HG02588 (cell line): ENCODE measurements around the gene RNF215.
"Not testable (repeated sequence)": the region's sequence is repeated elsewhere in the genome, so short reads cannot be mapped to it uniquely, and the experiment has no call there.

Experiments used
- ATAC-seq: cut with Tn5 transposase; IDR thresholded peaks from one replicate; pipeline ENCODE4 v1.9.1; 2021; ENCODE audit warnings: mild to moderate bottlenecking, moderate library complexity; ENCODE audit not compliant: unreplicated experiment

RNF215 gene

GRCh38 chr22:30365891-30366290 lies 21.3 kb downstream of the RNF215 start:
- ATAC-seq: no peak

DNA sequence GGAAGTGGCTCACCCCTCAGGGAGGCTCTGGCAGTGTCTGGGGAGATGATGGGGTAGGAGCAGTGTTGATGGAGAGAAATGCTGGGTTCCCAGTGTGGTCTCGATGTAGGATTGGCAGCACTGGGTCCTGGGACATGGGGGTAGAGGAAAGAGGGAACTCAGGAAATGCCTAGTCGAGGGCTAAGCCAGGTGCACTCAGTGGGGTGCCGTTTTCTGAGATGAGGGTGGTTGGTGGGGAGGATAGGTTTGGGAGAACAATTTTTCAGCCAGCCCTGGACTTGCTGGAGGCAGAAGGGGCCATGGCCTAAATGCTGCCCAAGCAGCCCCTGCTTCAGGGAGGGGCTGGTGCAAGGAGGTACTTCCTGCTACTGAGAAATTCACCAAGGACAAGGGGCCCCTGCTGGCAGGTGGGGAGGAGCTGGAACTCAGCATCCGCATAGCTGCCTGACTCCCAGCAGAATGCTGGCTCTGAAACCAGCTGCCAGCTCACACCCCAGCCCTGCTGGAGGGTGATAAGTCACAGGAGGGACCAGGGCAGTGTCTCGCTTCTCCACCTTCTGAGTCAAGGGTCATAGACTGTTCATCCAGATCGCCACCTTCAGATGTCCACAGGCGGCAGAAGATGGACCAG lies 24.4 kb downstream of the RNF215 start:
- ATAC-seq: no peak

GRCh38 chr22:30361916-30362650 lies 25.1 kb downstream of the RNF215 start:
- no peak for ATAC-seq

DNA sequence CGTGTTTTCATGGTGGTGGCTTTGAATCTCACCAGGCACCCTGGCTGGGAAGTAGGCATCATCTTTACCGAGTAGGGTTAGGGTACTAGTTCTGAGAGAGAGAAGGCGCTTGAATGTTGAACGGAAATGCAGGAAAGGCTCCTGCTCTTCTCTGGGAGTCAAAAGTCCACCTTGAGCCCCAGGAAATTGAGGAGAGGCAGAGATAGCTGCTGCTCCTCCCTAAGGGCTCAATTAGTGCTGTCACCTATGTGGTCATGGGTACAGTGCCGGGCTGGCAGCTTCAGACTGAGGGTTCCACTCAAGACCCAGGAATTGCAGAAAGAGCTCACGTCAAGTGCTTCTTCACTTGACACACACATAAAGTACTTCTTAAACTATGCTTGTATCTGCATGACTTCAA lies 28.7 kb downstream of the RNF215 start:
- no peak for ATAC-seq

DNA sequence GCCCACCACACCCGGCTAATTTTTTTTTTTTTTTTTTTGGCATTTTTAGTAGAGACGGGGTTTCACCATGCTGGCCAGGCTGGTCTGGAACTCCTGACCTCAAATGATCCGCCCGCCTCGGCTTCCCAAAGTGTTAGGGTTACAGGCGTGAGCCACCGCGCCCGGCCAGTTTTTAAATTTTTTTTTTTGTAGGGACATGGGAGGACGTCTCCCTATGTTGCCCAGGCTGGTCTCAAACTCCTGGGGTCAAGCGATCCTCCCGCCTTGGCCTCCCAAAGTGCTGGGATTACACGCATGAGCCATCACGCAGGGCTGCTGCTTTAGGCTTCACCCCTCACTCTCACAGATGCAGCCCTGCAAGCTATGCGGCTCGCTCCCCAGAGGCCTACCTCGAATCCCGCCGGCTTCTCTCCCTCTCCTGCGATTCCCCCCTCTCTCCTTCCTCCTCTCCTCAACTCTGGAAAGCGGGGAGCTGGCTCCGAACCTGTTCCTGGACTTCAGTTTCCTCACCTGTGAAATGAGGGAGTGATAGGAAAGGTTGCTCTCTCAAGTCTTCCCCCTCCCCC lies 29.5 kb downstream of the RNF215 start:
- no peak for ATAC-seq

DNA sequence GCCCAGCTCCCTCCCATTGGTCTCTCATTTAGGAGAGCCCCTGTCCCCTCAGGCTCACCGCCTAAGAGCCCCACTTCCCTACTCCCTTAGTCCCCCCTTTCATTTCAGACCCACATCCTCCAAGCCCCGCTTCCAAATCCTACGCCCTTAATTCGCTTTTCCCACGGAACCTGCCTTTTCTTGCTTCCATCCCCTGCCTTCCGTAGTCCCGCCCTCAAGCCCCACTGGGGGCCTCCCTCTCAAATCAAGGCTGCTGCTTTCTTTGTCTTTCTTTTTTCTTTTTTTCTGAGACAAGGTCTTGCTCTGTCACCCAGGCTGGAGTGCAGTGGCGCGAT lies 30.0 kb downstream of the RNF215 start:
- ATAC-seq: peak; percentile 3

GRCh38 chr22:30356449-30357235 lies 30.6 kb downstream of the RNF215 start, which contains the start of the genes CCDC157 and SF3A1:
Gene CCDC157 (plus strand): TSS chr22:30357007. CDS start chr22:30366001, 8,994 bp downstream.
Gene SF3A1 (minus strand): TSS chr22:30356894. CDS start chr22:30356792, 102 bp downstream.
- peak; percentile 89 for ATAC-seq

DNA sequence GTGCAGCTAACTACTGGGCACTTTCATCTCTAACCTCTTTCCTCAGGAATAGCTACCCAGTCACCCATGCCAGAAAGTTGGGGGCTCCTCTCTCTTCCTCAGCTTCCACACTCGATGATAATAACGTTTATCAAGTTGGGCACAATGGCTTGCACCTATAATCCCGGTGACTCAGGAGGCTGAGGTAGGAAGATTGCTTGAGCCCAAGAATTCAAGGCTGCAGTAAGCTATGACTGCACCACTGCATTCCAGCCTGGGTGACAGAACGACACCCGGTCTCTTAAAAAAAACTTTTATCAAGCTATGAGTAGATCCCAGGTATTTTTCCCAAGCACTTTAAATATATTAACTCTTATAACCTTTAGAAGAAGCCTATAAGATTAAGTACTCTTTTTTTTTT lies 32.6 kb downstream of the RNF215 start:
- no peak for ATAC-seq

DNA sequence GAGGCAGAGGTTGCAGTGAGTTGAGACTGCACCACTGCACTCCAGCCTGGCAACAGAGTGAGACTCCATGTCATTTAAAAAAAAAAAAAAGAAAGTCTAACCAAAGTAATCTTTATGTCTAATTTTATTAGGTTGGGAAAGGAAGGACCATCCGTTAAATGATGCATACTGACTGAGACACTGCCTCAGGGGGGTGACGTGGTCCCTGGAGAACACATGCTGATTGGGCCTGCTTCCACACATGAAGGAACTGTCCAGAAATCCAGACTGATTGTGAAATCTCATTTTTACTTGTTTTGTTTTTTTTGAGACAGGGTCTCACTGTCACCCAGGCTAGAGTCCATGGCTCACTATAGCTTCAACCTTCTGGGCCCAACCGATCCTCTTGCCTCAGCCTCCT lies 36.0 kb downstream of the RNF215 start:
- ATAC-seq: no peak

- no peak for ATAC-seq
These were observed 38.4 kb downstream of the RNF215 start for GRCh38 chr22:30348809-30349208.

GRCh38 chr22:30348404-30348803 lies 38.8 kb downstream of the RNF215 start:
- ATAC-seq: no peak

GRCh38 chr22:30347255-30347892 lies 39.8 kb downstream of the RNF215 start:
- no peak for ATAC-seq

DNA sequence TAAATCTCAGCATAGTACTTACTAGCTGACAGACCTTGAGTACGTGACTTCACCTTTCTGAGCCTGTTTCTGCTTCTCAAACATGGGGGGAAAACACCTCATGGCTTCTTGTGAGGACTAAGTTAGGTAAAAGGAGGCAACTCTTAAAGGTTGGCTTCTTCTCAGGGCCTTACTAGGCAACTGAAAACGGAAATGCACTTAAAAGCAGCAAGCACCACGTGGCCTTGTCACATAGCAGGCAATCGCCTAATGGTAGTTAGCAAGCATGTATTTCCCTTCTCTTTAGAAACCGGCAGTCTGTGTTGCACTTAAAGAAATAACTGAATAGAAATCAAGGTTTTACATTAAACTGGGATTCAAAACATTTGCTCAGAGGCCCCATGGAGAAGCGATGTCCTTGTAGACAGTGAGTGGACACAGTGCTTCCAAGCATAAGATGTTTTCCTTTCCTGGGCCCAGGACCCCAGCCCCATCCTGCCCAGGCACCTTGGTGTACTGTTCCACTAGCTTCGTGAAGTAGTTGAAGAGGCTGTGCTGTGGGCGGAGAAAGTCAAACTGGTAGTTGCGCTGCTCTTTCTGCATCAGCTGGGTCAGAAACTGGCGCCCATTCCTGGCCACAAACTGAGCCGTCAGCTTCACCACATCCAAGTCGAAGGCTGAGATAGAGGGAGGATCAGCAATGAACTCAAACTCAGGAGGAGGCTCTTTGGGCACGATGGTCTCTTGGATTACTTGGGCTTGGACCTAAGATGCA lies 42.6 kb downstream of the RNF215 start:
- ATAC-seq: no peak

DNA sequence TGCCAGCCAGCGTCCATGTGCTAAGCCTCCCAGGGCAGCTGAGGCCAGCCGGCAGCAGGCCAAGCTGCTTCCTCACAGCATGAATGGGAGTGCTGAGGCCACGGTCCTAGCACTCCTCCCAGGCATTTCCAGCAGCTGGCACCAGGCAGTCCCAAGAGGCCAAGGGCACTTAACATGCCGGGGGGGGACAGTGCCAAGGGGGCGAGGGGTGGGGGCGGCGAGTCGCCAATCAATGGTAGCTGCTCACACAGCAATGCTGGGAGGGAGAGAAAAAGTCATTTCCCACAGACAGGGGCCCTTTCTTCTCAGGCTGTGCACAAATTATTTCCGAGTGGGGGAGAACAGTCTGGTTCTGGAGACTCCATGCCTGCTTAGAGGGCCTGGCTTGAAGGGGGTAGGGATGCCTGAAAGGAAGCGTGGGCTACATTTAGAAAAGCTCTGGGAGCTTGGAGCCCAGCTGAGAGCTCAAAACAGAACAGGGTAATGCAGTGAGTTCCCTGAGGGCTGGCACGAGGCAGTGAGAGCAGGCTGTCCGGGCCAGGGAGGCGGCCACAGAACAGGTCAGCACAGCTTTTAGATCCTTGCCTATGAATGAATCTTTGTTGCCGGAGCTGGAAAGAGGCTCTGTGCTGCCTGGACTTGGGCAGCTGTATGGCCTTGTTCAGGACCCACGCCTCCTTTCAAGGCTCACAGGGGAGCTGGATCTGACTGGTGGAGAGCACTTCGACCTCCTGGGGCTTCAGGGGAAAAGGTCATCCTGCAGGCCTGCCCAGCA lies 46.1 kb downstream of the RNF215 start:
- no peak for ATAC-seq

DNA sequence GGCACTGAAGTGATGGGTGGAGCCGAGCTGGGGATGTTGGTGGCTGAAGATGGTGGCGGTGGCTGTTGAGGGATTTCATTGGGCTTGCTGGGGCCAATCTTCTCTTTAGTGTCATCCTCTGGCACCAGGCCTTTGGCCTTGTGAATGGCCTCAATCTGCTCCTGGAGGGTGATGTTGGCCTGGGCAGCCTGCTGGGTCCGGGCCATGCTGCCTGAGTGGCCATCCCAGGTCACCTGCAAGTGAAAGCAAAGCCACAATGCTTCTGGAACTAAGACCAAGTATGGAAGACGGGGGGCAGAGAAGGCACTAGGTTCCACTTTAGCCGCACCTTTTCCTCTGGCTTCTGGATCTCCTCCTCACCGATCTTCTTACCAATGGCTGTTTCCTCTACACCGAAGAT lies 48.4 kb downstream of the RNF215 start:
- ATAC-seq: no peak

DNA sequence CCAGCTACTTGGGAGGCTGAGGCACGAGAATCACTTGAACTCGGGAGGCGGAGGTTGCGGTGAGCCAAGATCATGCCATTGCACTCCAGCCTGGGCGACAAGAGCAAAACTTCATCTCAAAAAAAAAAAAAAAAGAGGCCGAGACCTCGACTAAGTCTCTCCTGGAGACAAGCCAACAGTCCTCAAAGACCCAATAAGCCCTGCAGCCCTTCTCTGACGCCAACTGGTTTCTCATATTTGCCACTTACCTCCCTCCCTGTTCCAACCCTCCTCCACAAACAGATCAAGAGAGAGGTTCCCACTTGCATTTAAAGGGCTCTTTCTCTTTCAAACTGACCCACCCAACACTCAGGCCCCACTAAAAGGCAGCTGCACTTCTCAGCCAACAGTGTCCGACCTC lies 48.9 kb downstream of the RNF215 start:
- not testable (repeated sequence) for ATAC-seq

DNA sequence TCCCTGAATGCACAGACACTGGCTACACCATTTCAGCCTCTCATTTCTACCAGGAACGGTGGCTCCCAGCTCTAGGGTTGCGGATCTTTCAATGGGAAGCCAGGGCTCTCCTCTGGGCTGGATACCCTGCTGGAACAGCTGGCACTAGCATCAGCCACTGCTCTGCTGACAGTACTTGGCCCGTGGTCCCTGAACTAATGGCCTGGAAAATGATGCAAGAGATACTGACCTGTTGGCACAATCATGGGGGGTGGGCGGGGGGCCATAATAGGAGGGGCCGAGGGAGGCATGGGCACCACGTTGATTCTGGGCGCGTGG lies 49.8 kb downstream of the RNF215 start:
- ATAC-seq: no peak

GRCh38 chr22:30336752-30337460 lies 50.3 kb downstream of the RNF215 start:
- no peak for ATAC-seq

DNA sequence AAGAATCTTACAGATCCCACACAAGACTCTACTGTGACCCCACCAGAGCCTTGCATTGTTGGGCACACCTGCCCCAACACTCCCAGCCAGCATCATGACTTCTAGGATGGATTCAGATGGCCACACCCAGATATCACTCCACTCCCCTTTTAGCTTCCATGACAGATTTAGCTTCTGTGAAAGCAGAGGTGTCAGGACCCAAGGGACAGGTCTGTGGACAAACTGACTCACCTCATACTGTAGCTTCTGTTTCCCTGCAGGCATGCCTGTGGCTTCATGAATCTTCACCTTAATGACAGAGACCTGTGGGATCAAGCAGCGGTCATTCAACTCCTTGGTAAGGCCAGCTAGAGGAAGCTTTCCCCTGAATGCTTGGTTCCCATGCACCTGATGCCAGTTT lies 52.0 kb downstream of the RNF215 start:
- no peak for ATAC-seq
